WTC11 (cell line): ENCODE data around the gene GPRC5B.

ENCODE experiments used
- AR ChIP-seq: fragments of 250-450 bp; sonication (Bioruptor Pico); IDR thresholded peaks from 2 replicates; pipeline ENCODE4 v1.9.0; 2021; ENCODE audit warnings: mild to moderate bottlenecking
- CBFB ChIP-seq: sonication (generic); formaldehyde crosslinking; IDR thresholded peaks from 2 replicates; pipeline ENCODE4 v1.8.1; 2022; ENCODE audit warnings: mild to moderate bottlenecking, low read depth, missing genetic modification reagents
- CREB1 ChIP-seq: sonication (generic); formaldehyde crosslinking; IDR thresholded peaks from 2 replicates; pipeline ENCODE4 v1.8.0; 2023; ENCODE audit warnings: mild to moderate bottlenecking, missing genetic modification reagents
- CTCF ChIP-seq: fragments of 200-600 bp; IDR thresholded peaks from 2 replicates; pipeline ENCODE4 v1.8.0; 2022; ENCODE audit warnings: antibody characterized with exemption
- ESRRA ChIP-seq: sonication (generic); formaldehyde crosslinking; IDR thresholded peaks from 2 replicates; pipeline ENCODE4 v1.8.1; 2022; ENCODE audit warnings: mild to moderate bottlenecking, missing genetic modification reagents, borderline replicate concordance
- FOXJ3 ChIP-seq: sonication (generic); formaldehyde crosslinking; IDR thresholded peaks from 2 replicates; pipeline ENCODE4 v1.9.0; 2021; ENCODE audit warnings: missing genetic modification reagents, mild to moderate bottlenecking, borderline replicate concordance
- JUN ChIP-seq: sonication (generic); formaldehyde crosslinking; IDR thresholded peaks from 2 replicates; pipeline ENCODE4 v1.8.0; 2023; ENCODE audit warnings: mild to moderate bottlenecking, missing genetic modification reagents
- NR3C1 ChIP-seq: sonication (generic); formaldehyde crosslinking; conservative IDR thresholded peaks from 2 replicates; pipeline ENCODE4 v1.8.1; 2023; ENCODE audit warnings: low read depth, mild to moderate bottlenecking, missing genetic modification reagents
- PREB ChIP-seq: sonication (generic); formaldehyde crosslinking; IDR thresholded peaks from 2 replicates; pipeline ENCODE4 v1.8.1; 2022; ENCODE audit warnings: mild to moderate bottlenecking, missing genetic modification reagents, moderate library complexity, borderline replicate concordance
- SOX15 ChIP-seq: fragments of 250-450 bp; sonication (Bioruptor Pico); IDR thresholded peaks from 2 replicates; pipeline ENCODE4 v1.9.0; 2021; ENCODE audit warnings: mild to moderate bottlenecking
- TF ChIP-seq, protein P1 (sequence below): sonication (generic); formaldehyde crosslinking; IDR thresholded peaks from 2 replicates; pipeline ENCODE4 v1.8.0; 2022; ENCODE audit warnings: mild to moderate bottlenecking, missing genetic modification reagents
- TF ChIP-seq, protein P2 (sequence below): sonication (generic); formaldehyde crosslinking; IDR thresholded peaks from 2 replicates; pipeline ENCODE4 v1.8.1; 2023; ENCODE audit warnings: mild to moderate bottlenecking, missing genetic modification reagents, borderline replicate concordance
- TF ChIP-seq, protein P3 (sequence below): sonication (generic); formaldehyde crosslinking; IDR thresholded peaks from 2 replicates; pipeline ENCODE4 v1.8.1; 2022; ENCODE audit warnings: low read depth, missing genetic modification reagents, borderline replicate concordance
- TF ChIP-seq, protein P4 (sequence below): sonication (generic); formaldehyde crosslinking; IDR thresholded peaks from 2 replicates; pipeline ENCODE4 v1.8.0; 2022; ENCODE audit warnings: missing genetic modification reagents

DNA sequence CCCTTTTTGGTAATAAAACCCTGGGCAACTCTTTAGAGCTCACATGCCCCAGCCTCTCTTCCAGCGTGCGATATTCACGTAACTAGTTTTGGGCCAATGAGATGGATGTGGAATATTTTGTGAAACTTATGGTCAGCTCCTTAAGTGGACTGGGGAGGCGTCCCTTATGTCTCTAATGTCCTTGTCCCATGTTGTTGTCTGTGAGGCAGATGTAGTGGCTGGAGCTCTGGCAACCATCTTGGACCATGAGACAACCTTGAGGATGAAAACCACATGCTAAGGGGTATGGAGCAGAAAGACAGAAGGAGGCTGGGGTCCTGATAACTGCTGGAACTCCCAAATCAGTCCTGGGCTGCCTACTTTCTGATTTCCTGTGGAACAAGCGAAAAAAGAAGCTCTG, 31.4 kb upstream of the GPRC5B start:
- TF ChIP-seq, protein P1, sequence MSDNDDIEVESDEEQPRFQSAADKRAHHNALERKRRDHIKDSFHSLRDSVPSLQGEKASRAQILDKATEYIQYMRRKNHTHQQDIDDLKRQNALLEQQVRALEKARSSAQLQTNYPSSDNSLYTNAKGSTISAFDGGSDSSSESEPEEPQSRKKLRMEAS, result no peak
- no peak for TF ChIP-seq FOXJ3
- TF ChIP-seq, protein P2, sequence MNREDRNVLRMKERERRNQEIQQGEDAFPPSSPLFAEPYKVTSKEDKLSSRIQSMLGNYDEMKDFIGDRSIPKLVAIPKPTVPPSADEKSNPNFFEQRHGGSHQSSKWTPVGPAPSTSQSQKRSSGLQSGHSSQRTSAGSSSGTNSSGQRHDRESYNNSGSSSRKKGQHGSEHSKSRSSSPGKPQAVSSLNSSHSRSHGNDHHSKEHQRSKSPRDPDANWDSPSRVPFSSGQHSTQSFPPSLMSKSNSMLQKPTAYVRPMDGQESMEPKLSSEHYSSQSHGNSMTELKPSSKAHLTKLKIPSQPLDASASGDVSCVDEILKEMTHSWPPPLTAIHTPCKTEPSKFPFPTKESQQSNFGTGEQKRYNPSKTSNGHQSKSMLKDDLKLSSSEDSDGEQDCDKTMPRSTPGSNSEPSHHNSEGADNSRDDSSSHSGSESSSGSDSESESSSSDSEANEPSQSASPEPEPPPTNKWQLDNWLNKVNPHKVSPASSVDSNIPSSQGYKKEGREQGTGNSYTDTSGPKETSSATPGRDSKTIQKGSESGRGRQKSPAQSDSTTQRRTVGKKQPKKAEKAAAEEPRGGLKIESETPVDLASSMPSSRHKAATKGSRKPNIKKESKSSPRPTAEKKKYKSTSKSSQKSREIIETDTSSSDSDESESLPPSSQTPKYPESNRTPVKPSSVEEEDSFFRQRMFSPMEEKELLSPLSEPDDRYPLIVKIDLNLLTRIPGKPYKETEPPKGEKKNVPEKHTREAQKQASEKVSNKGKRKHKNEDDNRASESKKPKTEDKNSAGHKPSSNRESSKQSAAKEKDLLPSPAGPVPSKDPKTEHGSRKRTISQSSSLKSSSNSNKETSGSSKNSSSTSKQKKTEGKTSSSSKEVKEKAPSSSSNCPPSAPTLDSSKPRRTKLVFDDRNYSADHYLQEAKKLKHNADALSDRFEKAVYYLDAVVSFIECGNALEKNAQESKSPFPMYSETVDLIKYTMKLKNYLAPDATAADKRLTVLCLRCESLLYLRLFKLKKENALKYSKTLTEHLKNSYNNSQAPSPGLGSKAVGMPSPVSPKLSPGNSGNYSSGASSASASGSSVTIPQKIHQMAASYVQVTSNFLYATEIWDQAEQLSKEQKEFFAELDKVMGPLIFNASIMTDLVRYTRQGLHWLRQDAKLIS (CRISPR knock-in tag), result no peak
- no peak for TF ChIP-seq NR3C1
- TF ChIP-seq SOX15 (CRISPR knock-in tag), result no peak
- TF ChIP-seq AR (CRISPR knock-in tag), result no peak
- TF ChIP-seq CTCF, result no peak
- no peak for TF ChIP-seq CBFB (CRISPR knock-in tag)
- TF ChIP-seq, protein P3, sequence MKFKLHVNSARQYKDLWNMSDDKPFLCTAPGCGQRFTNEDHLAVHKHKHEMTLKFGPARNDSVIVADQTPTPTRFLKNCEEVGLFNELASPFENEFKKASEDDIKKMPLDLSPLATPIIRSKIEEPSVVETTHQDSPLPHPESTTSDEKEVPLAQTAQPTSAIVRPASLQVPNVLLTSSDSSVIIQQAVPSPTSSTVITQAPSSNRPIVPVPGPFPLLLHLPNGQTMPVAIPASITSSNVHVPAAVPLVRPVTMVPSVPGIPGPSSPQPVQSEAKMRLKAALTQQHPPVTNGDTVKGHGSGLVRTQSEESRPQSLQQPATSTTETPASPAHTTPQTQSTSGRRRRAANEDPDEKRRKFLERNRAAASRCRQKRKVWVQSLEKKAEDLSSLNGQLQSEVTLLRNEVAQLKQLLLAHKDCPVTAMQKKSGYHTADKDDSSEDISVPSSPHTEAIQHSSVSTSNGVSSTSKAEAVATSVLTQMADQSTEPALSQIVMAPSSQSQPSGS (CRISPR knock-in tag), result no peak
- TF ChIP-seq PREB, result no peak
- no peak for TF ChIP-seq JUN (CRISPR knock-in tag)
- TF ChIP-seq, protein P4, sequence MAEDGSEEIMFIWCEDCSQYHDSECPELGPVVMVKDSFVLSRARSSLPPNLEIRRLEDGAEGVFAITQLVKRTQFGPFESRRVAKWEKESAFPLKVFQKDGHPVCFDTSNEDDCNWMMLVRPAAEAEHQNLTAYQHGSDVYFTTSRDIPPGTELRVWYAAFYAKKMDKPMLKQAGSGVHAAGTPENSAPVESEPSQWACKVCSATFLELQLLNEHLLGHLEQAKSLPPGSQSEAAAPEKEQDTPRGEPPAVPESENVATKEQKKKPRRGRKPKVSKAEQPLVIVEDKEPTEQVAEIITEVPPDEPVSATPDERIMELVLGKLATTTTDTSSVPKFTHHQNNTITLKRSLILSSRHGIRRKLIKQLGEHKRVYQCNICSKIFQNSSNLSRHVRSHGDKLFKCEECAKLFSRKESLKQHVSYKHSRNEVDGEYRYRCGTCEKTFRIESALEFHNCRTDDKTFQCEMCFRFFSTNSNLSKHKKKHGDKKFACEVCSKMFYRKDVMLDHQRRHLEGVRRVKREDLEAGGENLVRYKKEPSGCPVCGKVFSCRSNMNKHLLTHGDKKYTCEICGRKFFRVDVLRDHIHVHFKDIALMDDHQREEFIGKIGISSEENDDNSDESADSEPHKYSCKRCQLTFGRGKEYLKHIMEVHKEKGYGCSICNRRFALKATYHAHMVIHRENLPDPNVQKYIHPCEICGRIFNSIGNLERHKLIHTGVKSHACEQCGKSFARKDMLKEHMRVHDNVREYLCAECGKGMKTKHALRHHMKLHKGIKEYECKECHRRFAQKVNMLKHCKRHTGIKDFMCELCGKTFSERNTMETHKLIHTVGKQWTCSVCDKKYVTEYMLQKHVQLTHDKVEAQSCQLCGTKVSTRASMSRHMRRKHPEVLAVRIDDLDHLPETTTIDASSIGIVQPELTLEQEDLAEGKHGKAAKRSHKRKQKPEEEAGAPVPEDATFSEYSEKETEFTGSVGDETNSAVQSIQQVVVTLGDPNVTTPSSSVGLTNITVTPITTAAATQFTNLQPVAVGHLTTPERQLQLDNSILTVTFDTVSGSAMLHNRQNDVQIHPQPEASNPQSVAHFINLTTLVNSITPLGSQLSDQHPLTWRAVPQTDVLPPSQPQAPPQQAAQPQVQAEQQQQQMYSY (CRISPR knock-in tag), result no peak
- TF ChIP-seq CREB1 (CRISPR knock-in tag), result no peak
- TF ChIP-seq ESRRA (CRISPR knock-in tag), result no peak
